Spleen (tissue), 11 donors: ENCODE results near the gene GET3. TPM values are rescaled to one million over a fixed set of nuclear protein-coding genes. Genes with fewer than 3 reads are reported as not detected.

Experiments
- DNase-seq: peaks from one replicate; pipeline ENCODE4 v3.0.0-alpha.2; 2020
- H3K27ac ChIP-seq, 8 donors: fragments of 200-600 bp; sonication (generic) in 7 of 8; 1 replicate in 4 of 8; 2 replicates in 4 of 8; pipeline versions ENCODE4 v1.5.0 to v1.8.0; 2016 to 2021; ENCODE audit warnings: inconsistent platforms in 4 of 8, mild to moderate bottlenecking in 4 of 8, moderate library complexity in 1 of 8
- H3K27me3 ChIP-seq, 7 donors: fragments of 200-600 bp; sonication (generic) in 6 of 7; replicated peaks in 1 of 7; 1 replicate in 4 of 7; 2 replicates in 3 of 7; pipeline versions ENCODE4 v1.5.0 to v1.8.0; 2016 to 2021; ENCODE audit warnings: inconsistent platforms in 3 of 7, mild to moderate bottlenecking in 1 of 7
- H3K36me3 ChIP-seq, 6 donors: fragments of 200-600 bp; sonication (generic) in 5 of 6; 1 replicate in 4 of 6; 2 replicates in 2 of 6; pipeline versions ENCODE4 v1.5.0 to v1.8.0; 2016 to 2021; ENCODE audit warnings: inconsistent platforms in 2 of 6
- H3K4me1 ChIP-seq, 6 donors: fragments of 200-600 bp; sonication (generic) in 5 of 6; 1 replicate in 3 of 6; 2 replicates in 3 of 6; pipeline versions ENCODE4 v1.5.0 to v1.8.0; 2016 to 2021; ENCODE audit warnings: inconsistent platforms in 3 of 6
- H3K4me3 ChIP-seq, 8 donors: fragments of 200-600 bp; sonication (generic) in 7 of 8; 1 replicate in 4 of 8; 2 replicates in 4 of 8; pipeline versions ENCODE4 v1.5.0 to v1.8.0; 2016 to 2021; ENCODE audit warnings: inconsistent platforms in 4 of 8, mild to moderate bottlenecking in 4 of 8, moderate library complexity in 2 of 8
- H3K9me3 ChIP-seq, 8 donors: fragments of 200-600 bp; sonication (generic) in 7 of 8; 1 replicate in 4 of 8; 2 replicates in 4 of 8; pipeline versions ENCODE4 v1.5.0 to v1.8.0; 2016 to 2021; ENCODE audit warnings: inconsistent platforms in 4 of 8
- POLR2A ChIP-seq, 3 donors: fragments of 450-650 bp; IDR thresholded peaks; one replicate each; pipeline ENCODE4 v1.5.1; 2017; ENCODE audit warnings: antibody characterized with exemption in 3 of 3, mild to moderate bottlenecking in 1 of 3
- POLR2AphosphoS5 ChIP-seq, 3 donors: sonication (generic); formaldehyde crosslinking; IDR thresholded peaks; one replicate each; pipeline ENCODE4 v1.5.1; 2017; ENCODE audit warnings: antibody characterized with exemption in 3 of 3
- WGBS, 5 donors: extraction: QIAGEN DNeasy Blood & Tissue Kit in 3 of 5; methylation state at CpG; one replicate each; pipeline versions ENCODE4 v1.1.5 to v1.1.7; 2013 to 2018; 5-methylcytosine and 5-hydroxymethylcytosine counted together
- intact Hi-C: fragments of 100-400 bp; cut with DNase I; formaldehyde crosslinking; loops from one replicate; pipeline ENCODE4 v1.15.0; 2023; ENCODE audit warnings: low total_unique reads
- polyA plus RNA-seq, 3 donors: library from polyadenylated mRNA; stranded (reverse); fragments of 200-250 nt; gene quantifications; one replicate each; pipeline ENCODE4 v1.2.1, GENCODE V29; 2013
- total RNA-seq, 7 donors: library from RNA; depleted of rRNA in 3 of 7; stranded (reverse); fragments of >200 nt in 3 of 7; fragmentation: NEBNext Ultra II Directional in 4 of 7; extraction: Animal tissue kit (Norgen Biotek cat#: 25700) in 4 of 7; gene quantifications; one replicate each; pipeline versions ENCODE4 v1.1.0 to v1.2.1, GENCODE V29; 2016 to 2021
- TF ChIP-seq, protein P1 (sequence below), 11 experiments: fragments of 200-600 bp in 7 of 11; fragments of 450-650 bp in 4 of 11; sonication (generic) in 4 of 11; IDR thresholded peaks in 8 of 11; conservative IDR thresholded peaks in 3 of 11; 1 replicate in 7 of 11; 2 replicates in 4 of 11; pipeline versions ENCODE4 v1.4.0 to v1.8.0; 2016 to 2021; ENCODE audit warnings: antibody characterized with exemption in 11 of 11, inconsistent platforms in 4 of 11, mild to moderate bottlenecking in 1 of 11
- donor health status: healthy with polysubstance abuse.
- donor health status: DM: no; HTN: no; CAD: no; lungs with moderate emphysema.
- donor health status: DM: no; HTN: no; CAD: no.
- donor health status: Bipolar disorder and iron deficiency.
- donor health status: healthy.
- donor health status: DM: no; HTN: no; CAD: no.
- donor health status: DM: yes; HTN: yes; CAD: no.

Gene GET3
- total and polyA plus RNA-seq, 10 donors, result 32.7 to 68.0 (median 41.2) TPM

DNA sequence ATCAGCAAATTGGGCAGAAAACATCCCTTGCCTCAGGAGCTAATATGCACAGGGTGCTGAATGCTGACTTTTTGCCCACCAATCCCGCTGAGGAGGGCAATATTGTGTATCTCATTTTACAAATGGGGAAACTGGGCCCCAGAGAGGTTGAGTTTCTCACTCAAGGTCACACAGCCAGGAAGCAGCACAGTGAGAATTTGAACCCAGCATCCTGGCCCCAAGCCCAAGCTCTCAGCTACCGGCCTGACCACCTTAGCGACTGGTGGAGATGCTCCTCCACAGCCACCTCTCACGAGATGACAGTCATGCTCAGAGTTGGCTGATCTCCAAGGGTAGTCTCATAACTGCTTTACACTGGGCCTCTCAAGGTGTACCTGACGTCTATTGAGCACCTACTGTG lies 44.3 kb upstream of the GET3 start:
- no peak for TF ChIP-seq POLR2A (IDR thresholded peaks at IDR 0.05)
- TF ChIP-seq, protein P1, sequence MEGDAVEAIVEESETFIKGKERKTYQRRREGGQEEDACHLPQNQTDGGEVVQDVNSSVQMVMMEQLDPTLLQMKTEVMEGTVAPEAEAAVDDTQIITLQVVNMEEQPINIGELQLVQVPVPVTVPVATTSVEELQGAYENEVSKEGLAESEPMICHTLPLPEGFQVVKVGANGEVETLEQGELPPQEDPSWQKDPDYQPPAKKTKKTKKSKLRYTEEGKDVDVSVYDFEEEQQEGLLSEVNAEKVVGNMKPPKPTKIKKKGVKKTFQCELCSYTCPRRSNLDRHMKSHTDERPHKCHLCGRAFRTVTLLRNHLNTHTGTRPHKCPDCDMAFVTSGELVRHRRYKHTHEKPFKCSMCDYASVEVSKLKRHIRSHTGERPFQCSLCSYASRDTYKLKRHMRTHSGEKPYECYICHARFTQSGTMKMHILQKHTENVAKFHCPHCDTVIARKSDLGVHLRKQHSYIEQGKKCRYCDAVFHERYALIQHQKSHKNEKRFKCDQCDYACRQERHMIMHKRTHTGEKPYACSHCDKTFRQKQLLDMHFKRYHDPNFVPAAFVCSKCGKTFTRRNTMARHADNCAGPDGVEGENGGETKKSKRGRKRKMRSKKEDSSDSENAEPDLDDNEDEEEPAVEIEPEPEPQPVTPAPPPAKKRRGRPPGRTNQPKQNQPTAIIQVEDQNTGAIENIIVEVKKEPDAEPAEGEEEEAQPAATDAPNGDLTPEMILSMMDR (IDR thresholded peaks at IDR 0.05 in 8 of 11, conservative IDR thresholded peaks at IDR 0.05 in 3 of 11), result no peak
- no peak for TF ChIP-seq POLR2AphosphoS5 (IDR thresholded peaks at IDR 0.05)
- 88 to 92% (median 89%) methylated on average over 4 to 5 of the region's 5 CpGs for WGBS, 5 donors

DNA sequence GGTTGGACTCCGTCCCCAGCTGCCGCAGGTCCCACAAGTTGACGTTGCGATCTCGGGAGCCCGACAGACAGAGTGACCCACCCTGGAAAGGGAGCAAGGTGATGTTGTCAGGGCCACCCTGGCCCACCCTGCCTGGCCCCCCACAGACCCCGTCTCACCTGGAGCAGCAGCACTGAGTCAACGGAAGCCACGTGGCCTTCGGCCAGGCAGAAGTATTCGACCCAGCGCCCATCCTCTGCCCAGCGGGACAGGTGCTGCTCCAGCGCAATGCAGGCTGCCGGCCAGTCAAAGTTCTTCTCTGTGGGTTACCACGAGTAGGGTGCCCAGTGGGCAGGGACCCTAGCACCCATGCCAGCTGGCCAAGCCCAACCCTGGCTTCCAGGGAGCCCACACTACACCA lies 42.7 kb upstream of the GET3 start:
- intact Hi-C loops, result no loop called here
- H3K9me3 ChIP-seq, result no peaks in the 10 kb centered on the region
- no peak for DNase-seq
- peaks cover 0 to 12% (median 0%) of the 10 kb centered on the region in 6 donors for H3K36me3 ChIP-seq
- 89 to 95% (median 92%) methylated on average over 14 to 16 of the region's 16 CpGs for WGBS, 5 donors
- peaks cover 8 to 38% (median 22%) of the 10 kb centered on the region in 6 donors for H3K4me1 ChIP-seq
- no peak overlapping the region for H3K4me3 ChIP-seq
- no peaks in the 10 kb centered on the region for H3K27me3 ChIP-seq
- H3K27ac ChIP-seq, result no peak overlapping the region
- TF ChIP-seq POLR2AphosphoS5 (IDR thresholded peaks at IDR 0.05) (no peak), POLR2A (IDR thresholded peaks at IDR 0.05) (no peak)
- TF ChIP-seq, protein P1 (IDR thresholded peaks at IDR 0.05 in 8 of 11, conservative IDR thresholded peaks at IDR 0.05 in 3 of 11), result no peak

More for the DNA sequence above, 44.3 kb upstream of the GET3 start:
- Histone ChIP-seq H3K4me1 (peaks cover 8 to 31% (median 22%) of the 10 kb centered on the region in 6 donors), H3K27ac (no peak overlapping the region), H3K27me3 (no peaks in the 10 kb centered on the region), H3K36me3 (peaks cover 0 to 6% (median 0%) of the 10 kb centered on the region in 6 donors), H3K9me3 (no peaks in the 10 kb centered on the region), H3K4me3 (no peak overlapping the region)
- no peak for DNase-seq
- intact Hi-C loops, result no loop called here

DNA sequence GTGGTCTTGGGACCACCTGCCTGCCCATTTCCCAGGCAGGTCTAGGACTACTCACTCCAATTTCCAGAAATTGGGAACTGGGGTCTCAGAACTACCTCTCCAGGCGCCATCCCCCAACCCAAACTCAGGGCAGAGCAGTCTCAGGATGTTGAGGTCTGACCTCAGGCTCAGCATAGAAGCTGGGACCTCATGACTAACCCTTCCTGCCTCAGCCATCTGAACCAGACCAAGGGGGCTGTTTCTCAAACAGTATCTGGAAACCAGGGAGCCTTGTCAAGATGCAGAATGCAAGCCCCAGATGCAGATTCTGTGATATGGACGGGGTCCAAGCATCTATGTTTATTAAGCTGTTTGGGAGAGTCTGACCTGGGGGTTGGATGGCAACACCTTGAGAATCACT lies 42.2 kb upstream of the GET3 start:
- intact Hi-C loops, result no loop called here
- Histone ChIP-seq H3K4me3 (peak overlapping the region in 1 of 8 donors; percentile 100), H3K27ac (no peak overlapping the region), H3K27me3 (no peaks in the 10 kb centered on the region), H3K36me3 (peaks cover 0 to 16% (median under 1%) of the 10 kb centered on the region in 6 donors), H3K9me3 (no peaks in the 10 kb centered on the region), H3K4me1 (peaks cover 8 to 38% (median 22%) of the 10 kb centered on the region in 6 donors)
- 60 to 86% (median 72%) methylated on average over 1 to 2 of the region's 2 CpGs for WGBS, 5 donors
- DNase-seq, result no peak
- TF ChIP-seq, protein P1 (IDR thresholded peaks at IDR 0.05 in 8 of 11, conservative IDR thresholded peaks at IDR 0.05 in 3 of 11), result no peak
- TF ChIP-seq POLR2A (IDR thresholded peaks at IDR 0.05) (no peak), POLR2AphosphoS5 (IDR thresholded peaks at IDR 0.05) (no peak)

DNA sequence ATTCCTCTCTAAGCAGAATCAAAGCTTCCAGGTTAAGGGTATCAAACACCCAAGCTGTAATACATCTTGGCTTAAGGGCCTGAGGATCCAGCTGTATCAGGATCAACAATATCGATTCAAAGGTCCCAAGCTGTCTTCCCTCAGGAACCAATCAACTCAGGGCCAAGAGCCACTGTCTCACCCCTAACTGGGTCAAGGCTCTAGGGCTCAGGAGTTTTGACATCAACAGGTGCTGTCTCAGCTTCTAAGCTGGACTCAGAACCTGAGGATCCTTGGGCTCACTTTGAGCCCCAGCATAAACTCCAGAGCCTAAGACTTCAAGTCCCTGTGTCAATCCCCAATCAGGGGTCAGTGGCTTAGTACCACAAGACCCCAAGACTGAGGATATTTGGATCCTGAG lies 41.8 kb upstream of the GET3 start:
- intact Hi-C loops, result no loop called here
- 83 to 96% (median 89%) methylated on average over 1 of the region's 1 CpG for WGBS, 5 donors
- H3K27ac ChIP-seq, result no peak overlapping the region

More for the DNA sequence above, 41.8 kb upstream of the GET3 start:
- Histone ChIP-seq H3K4me1 (peaks cover 8 to 38% (median 22%) of the 10 kb centered on the region in 6 donors), H3K36me3 (peaks cover 0 to 21% (median 4%) of the 10 kb centered on the region in 6 donors), H3K9me3 (no peaks in the 10 kb centered on the region), H3K4me3 (peak overlapping the region; percentile 87 to 100 (median 97)), H3K27me3 (no peaks in the 10 kb centered on the region)
- DNase-seq, result no peak
- TF ChIP-seq POLR2A (IDR thresholded peaks at IDR 0.05), result no peak
- no peak for TF ChIP-seq POLR2AphosphoS5 (IDR thresholded peaks at IDR 0.05)
- TF ChIP-seq, protein P1 (IDR thresholded peaks at IDR 0.05 in 8 of 11, conservative IDR thresholded peaks at IDR 0.05 in 3 of 11), result no peak
